ENCODE measurements around the gene SMIM13.

GRCh38 chr6:11141295-11141694 lies 47.7 kb downstream of the SMIM13 start:
- TF ChIP-seq CTCF (IDR thresholded peaks at IDR 0.05 in 8 of 11, conservative IDR thresholded peaks at IDR 0.05 in 3 of 11) (no peak), POLR2A (IDR thresholded peaks at IDR 0.05) (no peak)
